ENCODE results near the gene LNPK. TPM values are rescaled to one million over a fixed set of nuclear protein-coding genes. Genes with fewer than 3 reads are reported as not detected.

Gene LNPK
- total and polyA plus RNA-seq, 2 of the 4 experiments (the other 2 are of a cell fraction): 18.7 to 48.6 TPM

DNA sequence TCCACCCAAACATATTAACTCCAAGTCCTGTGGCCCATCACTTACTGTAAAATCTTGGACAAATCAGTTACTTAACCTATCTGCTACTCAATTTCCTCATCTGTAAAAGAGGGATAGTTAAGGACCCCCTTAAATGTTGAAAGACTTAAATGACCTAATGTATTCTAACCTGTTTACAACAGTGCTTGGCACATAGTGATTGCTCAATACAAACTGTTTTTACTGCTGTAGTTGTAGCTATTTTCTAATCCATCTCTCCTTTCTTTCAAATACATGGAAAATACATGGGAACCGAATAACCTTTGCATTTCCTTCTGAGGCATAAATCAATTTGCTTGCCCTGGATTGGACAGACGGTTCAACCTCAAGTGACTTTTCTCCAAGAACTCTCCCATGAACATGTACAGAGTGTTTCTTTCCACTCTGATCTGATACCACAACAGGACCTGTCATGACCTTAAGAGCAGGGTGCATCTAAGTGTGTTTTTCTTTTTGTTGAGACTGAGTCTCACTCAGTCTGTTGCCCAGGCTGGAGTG, 2.7 kb downstream of the LNPK start:
- H4K91ac ChIP-seq (ENCODE audit: insufficient read depth, low read depth, low read length): no peak overlapping the region
- H3K9me1 ChIP-seq (ENCODE audit: insufficient read depth, low read length): no peaks in the 10 kb centered on the region
- peaks cover 4 to 23% of the 10 kb centered on the region in 2 experiments; a peak in 3 of 4 replicates for H3K79me1 ChIP-seq (ENCODE audit: low read depth in 1 of 2, low read length in 2 of 2)
- no peak overlapping the region for H3K14ac ChIP-seq (replicated peaks; ENCODE audit: low read depth, low read length)
- no peak overlapping the region for H4K5ac ChIP-seq (ENCODE audit: low read depth, low read length)
- H2BK5ac ChIP-seq (ENCODE audit: low read depth, low read length, poor library complexity, severe bottlenecking): no peak overlapping the region
- no peaks in the 10 kb centered on the region for H3K9me3 ChIP-seq (ENCODE audit: control insufficient read depth, insufficient read depth, low read length)
- in situ Hi-C loops (cut with MboI; ENCODE audit: low sequenced_read_pairs) (no loop called here), intact Hi-C loops (cut with micrococcal nuclease) (no loop called here), dilution Hi-C loops (cut with HindIII; ENCODE audit: low sequenced_read_pairs, unreplicated experiment) (no loop called here)
- no peak for DNase-seq
- no peaks in the 10 kb centered on the region for H3K27me3 ChIP-seq (ENCODE audit: control insufficient read depth, insufficient read depth, low read length)
- no peak overlapping the region for H3K56ac ChIP-seq (ENCODE audit: extremely low read depth, insufficient read depth, low read length)
- no peaks in the 10 kb centered on the region for H4K20me1 ChIP-seq (ENCODE audit: insufficient read depth, low read length)
- H3K4me2 ChIP-seq (ENCODE audit: low read depth, low read length): no peak overlapping the region
- no peak overlapping the region for H3K4me3 ChIP-seq (ENCODE audit: insufficient read depth, low read depth, low read length)
- H3K23ac ChIP-seq (ENCODE audit: low read depth, low read length): 0 out of 2 replicates have a peak overlapping the region, but pooled peaks have one; percentile 43
- H3K4ac ChIP-seq (ENCODE audit: low read depth, low read length): no peak overlapping the region
- no peak overlapping the region for H2BK20ac ChIP-seq (ENCODE audit: low read depth, low read length)
- peak; percentile 65 for TF ChIP-seq CEBPB (IDR thresholded peaks at IDR 0.05; ENCODE audit: low read depth, low read length)
- TF ChIP-seq, protein P1, sequence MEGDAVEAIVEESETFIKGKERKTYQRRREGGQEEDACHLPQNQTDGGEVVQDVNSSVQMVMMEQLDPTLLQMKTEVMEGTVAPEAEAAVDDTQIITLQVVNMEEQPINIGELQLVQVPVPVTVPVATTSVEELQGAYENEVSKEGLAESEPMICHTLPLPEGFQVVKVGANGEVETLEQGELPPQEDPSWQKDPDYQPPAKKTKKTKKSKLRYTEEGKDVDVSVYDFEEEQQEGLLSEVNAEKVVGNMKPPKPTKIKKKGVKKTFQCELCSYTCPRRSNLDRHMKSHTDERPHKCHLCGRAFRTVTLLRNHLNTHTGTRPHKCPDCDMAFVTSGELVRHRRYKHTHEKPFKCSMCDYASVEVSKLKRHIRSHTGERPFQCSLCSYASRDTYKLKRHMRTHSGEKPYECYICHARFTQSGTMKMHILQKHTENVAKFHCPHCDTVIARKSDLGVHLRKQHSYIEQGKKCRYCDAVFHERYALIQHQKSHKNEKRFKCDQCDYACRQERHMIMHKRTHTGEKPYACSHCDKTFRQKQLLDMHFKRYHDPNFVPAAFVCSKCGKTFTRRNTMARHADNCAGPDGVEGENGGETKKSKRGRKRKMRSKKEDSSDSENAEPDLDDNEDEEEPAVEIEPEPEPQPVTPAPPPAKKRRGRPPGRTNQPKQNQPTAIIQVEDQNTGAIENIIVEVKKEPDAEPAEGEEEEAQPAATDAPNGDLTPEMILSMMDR (conservative IDR thresholded peaks at IDR 0.05; ENCODE audit: low read depth, low read length): no peak
- no peak overlapping the region for H3K18ac ChIP-seq (ENCODE audit: low read depth, low read length)
- H2AFZ ChIP-seq (replicated peaks; ENCODE audit: low read length, poor library complexity): no peak overlapping the region
- BruUV-seq (replicated peaks): no TSS peak
- no peak overlapping the region for H3K9ac ChIP-seq (ENCODE audit: low read depth, low read length)
- no CpG with 5 or more reads among the region's 2 CpGs for WGBS, 2 experiments (ENCODE audit: extremely low coverage in 2 of 2, insufficient read length in 1 of 2)
- no peaks in the 10 kb centered on the region; the same call in 1 of the 2 replicates for H3K4me1 ChIP-seq (ENCODE audit: control insufficient read depth, insufficient read depth, low read length)
- POLR2A ChIA-PET (ENCODE audit: unreplicated experiment): no interaction called here
- ATAC-seq (ENCODE audit: low read depth): no peak
- CTCF ChIA-PET: interaction anchor here (0.7 kb wide), 1 partner anchor 99 kb away, joined by 3 read pairs; no protein-coding TSS in a partner anchor
- no peaks in the 10 kb centered on the region for H3K36me3 ChIP-seq (ENCODE audit: control insufficient read depth, insufficient read depth, low read length)
- no peak overlapping the region; a peak in 1 of 4 replicates for H4K8ac ChIP-seq (ENCODE audit: low read depth in 2 of 2, low read length in 2 of 2)
- no peak overlapping the region for H2AK9ac ChIP-seq (replicated peaks; ENCODE audit: low read depth, low read length, poor library complexity)
- H2BK120ac ChIP-seq (ENCODE audit: low read depth, low read length): no peak overlapping the region
- H2BK15ac ChIP-seq (ENCODE audit: low read depth, low read length): no peak overlapping the region
- no peak overlapping the region for H2AK5ac ChIP-seq (ENCODE audit: low read depth, low read length)
- no peak overlapping the region for H3K27ac ChIP-seq (ENCODE audit: insufficient read depth, low read length)
